CD4-positive, alpha-beta T cell treated with Interleukin-15 for 4 hours (primary cell): Measurements from ENCODE around the gene USP31.
"Not testable (repeated sequence)": the region's sequence is repeated elsewhere in the genome, so short reads cannot be mapped to it uniquely, and the experiment has no call there.

ENCODE experiments used
- DNase-seq: peaks from one replicate; pipeline ENCODE4 v3.0.0-alpha.2; 2020; ENCODE audit warnings: low spot score

USP31 gene

DNA sequence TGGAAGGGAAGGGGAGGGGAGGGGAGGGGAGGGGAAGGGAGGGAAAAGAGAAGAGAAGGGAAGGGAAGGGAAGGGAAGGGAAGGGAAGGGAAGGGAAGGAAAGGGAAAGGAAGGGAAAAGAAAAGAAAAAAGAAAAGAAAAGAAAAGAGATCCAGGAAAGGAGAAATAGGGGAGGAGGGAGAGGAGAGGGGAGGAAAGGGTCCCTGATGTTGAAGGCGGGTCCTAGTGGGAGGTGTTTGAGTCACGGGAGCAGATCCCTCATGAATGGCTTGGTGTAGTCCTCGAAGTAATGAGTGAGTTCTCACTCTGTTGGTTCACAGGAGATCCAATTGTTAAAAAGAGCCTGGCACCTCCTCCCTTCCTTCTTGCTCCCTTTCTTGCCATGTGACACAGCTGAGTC lies 6.9 kb upstream of the USP31 start:
- DNase-seq: no peak

DNA sequence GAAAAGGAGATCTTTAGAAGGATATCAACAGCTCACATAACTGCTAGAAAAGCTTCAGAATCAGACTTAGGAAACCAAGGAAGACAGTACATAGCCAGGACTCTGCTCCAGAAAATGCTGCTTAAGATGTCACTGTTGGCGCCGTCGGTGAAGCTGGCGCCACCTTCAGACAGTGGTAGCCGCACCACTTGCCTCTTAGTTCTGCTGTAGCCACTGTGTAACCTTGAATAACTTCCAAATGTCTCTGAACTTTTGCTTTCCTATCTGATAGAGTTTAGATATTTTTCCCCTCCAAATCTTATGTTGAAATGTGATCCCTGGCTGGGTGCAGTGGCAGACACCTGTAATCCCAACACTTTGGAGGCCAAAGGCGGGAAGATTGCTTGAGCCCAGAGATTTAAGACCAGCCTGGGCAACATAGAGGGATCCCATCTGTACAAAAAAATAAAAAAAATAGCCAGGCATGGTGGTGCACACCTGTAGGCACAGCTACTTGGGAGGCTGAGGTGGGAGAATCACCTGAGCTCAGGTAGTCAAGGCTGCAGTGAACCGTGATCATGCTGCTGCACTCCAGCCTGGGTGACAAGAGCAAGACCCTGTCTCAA lies 6.3 kb upstream of the USP31 start:
- no peak for DNase-seq

DNA sequence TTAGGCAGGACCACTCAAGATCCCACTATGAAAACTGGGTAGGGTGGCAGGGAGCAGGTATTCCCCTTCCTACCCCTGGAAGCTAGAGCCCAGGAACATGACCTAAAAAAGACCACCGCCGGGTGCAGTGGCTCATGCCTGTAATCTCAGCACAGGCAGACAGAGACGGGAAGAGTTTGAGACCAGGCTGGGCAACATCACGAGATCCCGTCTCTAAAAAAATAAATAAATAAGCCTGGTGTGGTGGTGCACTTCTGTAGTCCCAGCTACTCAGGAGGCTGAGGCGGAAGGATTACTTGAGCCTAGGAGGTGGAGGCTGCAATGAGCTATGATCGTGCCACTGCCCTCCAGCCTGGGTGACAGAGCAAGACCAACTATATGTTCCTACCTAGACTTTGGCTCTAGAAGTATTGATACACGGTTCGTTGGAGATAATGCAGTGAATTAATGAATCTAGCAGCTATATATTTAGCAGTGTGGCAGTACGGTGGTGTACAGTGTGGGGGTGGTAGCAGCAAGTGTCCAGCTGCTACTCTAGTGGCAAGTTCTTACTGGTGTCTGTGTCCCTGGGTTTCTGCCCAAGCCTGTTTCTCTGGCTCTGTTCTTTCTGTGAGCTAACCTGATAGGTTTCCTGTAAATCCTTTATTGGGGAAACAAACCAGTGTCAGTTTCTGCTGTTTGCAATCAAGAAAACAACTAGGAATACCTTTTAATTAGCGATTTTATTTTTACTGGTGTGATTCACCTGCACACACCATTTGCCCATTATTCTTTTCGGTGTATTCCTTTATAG lies 3.3 kb upstream of the USP31 start:
- no peak for DNase-seq

DNA sequence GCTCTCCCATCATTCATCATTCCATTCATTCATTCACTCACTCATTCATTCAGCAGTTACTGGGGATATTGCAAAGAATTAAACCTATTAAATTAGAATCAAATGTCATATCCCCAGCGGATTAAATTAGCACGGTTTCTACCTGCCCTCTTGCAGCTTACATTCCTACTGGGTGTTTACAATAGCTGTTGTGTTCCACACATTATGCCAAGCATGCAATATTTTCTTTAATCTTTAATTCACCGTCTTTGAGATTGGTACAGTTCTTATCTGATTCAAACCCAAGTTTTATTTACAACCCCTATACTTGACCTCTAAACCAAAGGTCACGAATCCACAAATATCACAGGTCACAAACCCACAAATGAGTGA lies 727 bp upstream of the USP31 start:
- DNase-seq: no peak

DNA sequence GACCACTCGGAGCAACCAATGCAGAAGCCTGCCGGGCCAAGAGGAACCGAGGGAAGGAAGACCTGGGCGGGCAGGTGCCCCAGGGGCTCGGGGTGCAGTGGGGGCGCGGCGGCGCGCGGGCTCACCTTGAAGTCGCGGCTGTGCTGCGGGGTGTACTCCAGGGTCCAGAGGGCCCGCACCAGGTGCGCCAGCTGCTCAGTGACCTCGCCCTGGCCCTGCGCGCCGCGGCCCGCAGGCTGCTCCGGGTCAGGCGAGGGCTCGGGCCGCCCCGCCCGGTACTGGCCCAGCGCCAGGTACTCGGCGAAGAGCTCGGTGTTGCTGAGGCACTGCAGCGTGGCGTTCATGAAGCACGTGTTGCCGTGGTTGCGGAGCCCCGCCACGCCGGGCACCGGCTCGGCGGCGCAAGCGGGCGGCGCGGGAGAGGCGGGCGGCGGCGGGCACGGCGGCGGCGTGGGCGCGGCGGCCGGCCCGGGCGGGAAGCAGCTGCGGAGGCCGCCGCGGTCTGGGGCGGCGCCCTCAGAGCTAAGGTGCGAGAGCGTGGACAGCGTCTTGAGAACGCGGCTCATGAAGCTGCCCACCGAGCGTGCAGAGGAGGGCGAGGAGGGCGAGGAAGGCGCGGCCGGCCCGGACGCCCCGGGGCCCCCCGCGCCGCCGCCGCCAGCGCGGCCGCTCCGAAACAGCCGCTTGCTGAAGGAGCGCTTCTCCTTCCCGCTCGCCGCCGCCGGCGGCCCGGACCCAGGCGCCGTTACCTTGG lies 562 bp downstream of the USP31 start:
- peak; percentile 43 for DNase-seq

DNA sequence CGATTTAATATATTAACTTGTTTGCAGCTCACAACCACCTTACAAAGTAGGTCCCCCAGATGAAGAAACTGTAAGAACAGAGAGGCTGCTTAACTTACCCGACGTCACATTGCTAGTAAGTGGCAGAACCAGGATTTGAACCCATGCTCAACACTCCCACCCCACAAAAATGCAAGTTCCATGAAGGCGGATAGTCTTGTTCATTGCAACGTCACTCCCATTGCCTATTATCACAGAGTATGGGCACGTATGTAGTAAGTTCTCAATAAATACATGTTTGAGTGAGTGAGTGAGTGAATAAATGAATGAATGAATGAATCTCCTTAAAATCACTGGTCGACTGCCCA lies 1.1 kb downstream of the USP31 start:
- no peak for DNase-seq

DNA sequence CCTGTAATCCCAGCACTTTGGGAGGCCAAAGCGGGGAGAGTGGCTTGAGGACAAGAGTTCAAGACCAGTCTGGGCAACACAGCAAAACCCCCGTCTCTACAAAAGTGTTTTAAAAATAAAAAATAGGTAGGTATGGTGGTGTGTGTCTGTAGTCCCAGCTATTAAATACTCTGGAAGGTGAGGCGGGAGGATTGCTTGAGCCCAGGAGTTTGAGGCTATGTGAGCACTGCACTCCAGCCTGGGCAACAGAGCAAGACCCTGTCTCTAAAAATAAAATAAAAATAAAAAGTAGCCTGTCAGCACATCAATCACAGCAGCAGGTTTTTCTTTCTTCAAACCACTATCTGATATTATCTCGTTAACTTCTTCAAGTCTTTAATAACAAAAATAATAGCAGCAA lies 1.6 kb downstream of the USP31 start:
- DNase-seq: no peak

DNA sequence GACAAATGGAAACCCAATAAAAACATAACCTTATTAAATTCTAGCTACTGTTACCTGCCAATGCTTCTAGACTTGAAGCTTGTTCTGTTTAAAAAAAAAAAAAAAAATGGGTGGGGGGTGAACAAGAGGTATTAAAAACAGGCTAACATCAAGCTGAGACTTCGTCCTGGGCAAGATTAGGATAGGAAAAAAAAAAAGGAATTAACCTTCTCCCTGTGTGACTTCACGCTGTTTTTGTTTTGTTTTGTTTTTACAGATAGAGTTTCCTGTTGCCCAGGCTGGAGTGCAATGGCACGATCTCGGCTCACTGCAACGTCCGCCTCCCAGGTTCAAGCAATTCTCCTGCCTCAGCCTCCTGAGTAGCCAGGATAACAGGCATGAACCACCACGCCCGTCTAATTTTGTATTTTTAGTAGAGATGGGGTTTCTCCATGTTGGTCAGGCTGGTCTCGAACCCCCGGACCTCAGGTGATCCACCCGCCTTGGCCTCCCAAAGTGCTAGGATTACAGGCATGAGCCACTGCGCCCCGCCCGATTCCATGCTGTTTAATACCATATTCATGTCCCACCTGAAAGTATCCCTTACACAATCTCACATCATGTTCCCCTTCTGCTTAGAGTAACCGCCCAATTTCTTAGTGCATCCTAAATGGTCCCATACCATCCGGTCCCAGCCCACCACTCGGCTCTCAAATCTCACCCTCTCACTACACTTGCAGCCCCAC lies 2.2 kb downstream of the USP31 start:
- DNase-seq: no peak

DNA sequence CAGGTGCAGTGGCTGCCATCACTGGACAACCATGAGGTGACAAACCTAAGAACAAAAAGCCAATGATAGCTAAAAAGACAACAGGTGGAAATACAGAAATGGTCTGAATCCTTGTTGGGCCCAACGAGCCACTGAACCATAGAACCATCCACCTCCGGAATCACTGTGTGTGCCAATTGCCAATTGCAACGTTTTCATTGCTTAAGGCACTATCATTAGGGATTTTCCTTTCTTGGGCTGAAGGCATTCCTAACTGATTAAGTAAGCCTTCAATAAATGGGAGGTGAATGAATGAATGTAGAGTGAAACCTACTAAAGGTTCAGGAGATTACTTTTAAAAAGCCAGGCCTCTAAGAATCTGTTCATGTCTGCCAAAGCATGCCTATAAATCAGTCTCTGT lies 3.6 kb downstream of the USP31 start:
- no peak for DNase-seq

DNA sequence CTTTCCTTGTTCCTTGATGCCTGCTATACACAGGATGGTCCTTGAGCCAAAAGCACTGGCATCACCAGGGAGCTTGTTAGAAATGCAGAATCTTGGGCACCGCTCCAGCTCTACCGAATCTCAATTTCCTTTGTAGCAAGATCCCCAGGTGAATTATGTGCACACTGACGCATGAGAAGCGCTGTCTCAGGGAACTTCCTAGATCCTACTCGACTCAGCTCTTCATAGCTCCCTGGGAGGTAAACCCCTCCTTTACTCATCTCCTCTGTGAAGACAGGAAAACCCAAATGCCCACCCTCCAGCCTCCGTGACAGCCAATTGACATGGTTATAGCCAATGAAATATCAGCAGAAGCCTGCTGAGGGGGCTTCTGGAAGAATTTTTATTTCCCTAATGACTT lies 4.1 kb downstream of the USP31 start:
- DNase-seq: no peak

DNA sequence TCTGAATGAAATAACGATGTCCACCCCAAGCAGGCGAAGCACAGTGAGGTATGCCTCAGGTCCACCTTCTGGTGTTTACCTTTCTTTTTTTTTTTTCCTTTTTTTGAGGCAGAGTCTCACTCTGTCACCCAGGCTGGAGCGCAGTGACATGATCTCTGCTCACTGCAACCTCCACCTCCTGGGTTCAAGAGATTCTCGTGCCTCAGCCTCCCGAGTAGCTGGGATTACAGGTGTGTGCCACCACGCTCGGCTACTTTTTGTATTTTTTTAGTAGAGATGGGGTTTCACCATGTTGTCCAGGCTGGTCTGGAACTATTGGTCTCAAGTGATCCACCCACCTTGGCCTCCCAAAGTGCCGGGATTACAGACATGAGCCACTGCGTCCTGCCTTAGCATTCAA lies 4.9 kb downstream of the USP31 start:
- not testable (repeated sequence) for DNase-seq

DNA sequence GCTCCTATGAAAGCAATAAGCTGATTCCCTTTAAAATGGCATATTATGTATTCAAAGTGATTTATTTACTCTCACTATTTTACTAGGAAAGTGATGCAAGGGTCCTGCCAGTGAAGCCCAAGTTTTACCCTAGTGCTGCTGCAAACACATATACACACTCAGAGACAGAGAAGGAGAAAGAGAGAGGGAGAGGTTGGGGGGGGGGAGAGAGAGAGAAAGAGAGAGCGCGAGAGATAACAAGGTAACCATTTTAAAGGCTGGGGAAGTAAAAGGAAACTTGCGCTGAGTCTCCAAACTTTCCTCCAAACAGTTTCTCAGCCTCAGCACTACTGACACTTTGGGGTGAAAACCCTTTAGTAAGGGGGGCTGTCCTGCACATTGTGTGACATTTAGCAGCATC lies 5.9 kb downstream of the USP31 start:
- DNase-seq: no peak

DNA sequence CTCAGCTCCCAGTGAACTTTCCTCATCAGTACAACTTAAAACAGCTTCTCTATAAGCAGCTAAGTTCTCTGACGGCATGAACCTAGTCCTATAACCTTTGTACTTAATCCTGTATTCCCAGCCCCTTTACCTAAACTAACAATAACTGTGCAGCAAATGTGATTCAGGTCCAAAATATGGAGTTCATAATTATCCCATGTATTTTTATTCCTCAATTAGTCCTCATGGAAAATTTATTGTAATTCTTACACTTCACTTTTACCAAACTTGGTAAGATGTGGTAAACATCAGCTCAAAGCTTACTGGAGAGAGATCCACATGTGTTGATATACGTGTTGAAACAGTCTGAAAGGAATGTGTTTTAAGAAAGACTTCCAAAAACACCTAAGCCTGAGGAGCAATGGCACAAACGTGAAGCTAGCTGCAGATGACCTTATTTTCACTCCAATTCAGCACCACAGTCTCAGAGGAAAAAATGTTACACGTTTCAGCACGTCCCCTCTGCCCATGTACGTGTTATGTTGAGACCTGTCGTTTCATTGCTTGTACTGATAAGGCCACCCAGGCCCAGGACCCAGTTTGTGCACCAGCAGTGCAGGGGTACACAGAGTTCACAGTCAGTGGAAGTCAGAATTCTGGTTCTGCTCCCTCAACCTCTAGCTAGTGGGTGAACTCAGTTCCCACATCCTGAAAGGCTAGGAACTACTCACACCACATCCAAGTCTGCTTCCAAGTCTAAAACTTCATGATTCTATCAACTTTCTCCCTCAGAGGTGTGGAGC lies 7.1 kb downstream of the USP31 start:
- DNase-seq: no peak

DNA sequence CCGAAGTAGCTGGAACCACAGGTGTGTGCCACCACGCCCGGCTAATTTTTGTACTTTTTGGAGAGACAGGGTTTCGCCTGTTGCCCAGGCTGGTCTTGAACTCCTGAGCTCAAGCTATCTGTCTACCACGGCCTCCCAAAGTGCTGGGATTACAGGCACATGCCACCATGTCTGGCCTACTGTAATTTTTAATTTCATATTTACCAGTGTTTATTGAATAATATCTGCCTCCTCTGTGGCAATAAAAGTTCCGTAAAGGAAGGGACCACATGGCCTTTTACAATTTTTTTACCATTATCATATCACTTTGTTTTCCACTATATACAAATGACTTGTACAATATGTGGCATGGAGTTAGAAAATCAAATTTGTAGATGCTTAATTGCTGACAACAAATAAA lies 7.8 kb downstream of the USP31 start:
- DNase-seq: no peak

DNA sequence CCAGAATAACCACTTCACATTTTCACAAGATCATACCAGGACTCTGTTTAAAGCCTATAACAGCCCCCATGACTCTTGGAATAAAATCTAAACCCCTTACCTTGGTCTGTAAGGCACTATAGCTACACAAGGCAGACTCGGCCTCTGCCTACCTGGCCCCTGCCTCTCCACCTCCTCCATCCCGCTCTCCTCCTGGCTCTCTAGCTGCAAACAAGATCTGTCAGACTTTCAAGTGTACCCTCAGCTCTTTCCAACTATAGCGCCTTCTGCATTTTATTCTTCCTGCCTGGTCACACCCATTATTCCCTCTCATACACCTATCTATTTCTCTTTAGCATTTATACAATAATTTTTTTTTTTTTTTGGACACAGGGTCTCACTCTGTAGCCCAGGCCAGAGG lies 8.2 kb downstream of the USP31 start:
- no peak for DNase-seq

DNA sequence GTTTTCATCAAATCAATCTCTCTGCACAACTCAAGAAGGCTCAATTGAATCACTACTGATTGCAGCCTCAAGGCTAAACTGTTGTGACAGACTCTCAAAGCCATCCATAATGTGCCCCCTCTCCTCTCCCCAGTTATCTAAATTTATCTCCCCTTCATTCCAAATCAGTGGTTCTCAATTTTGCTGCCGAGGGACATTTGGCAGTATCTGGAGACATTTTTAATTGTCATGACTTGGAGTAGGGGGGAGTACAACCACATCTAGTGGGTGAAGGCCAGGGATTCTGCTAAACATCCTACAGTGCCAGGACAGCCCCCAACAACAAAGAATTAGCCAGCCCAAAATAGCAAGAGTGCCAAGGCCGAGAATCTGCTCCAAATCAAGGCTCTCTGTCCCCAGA lies 9.1 kb downstream of the USP31 start:
- no peak for DNase-seq

DNA sequence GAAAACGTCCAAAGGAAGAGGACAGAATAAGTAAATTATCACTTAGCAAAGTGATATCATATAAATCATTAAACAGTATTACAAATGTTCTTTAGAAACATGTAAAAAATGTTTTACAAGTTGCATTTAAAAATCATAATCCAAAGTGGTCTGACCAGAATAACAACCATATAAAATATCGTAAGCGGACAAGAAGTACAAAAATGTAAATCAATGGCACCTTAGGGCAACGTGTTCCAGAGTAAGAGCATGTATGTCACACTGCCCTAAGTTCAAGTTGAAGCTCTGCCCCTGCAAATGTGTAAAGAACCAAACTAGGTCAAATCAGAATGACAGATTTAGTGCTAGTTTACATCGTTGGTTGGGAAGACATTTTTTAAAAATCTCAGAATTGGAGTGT lies 11.4 kb downstream of the USP31 start:
- no peak for DNase-seq

DNA sequence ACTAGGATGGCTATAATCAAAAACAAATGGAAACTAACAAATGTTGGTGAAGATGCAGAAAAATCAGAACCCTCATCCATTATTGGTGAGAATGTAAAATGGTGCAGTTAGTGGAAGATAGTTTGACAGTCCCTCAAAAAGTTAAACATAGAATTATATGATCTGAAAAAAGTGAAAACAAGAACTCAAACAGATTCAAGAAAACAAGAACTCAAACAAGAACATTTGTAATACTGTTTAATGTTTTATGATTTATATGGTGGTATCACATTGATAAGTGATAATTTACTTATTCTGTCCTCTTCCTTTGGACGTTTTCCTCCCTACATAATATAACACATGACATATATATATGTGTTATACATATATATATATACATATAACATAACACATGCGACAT lies 12.0 kb downstream of the USP31 start:
- DNase-seq: no peak

DNA sequence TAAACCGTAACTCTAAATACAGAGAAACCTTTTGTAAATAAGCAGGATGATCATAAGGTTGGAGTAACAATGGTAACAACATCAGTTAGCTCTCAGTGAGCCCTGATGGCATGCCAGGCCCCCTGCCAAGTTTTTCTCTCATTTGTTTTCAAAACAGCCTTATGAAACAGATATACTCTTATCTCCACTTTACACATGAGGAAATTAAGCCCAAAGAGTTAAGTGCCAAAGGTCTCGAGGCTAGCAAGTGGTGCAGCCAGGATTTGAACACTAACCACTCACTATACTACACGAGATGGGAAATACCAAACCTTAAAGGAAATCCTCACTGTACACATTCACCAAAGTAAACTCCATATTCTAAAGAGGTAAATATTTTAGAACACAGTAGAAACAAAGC lies 15.0 kb downstream of the USP31 start:
- no peak for DNase-seq

DNA sequence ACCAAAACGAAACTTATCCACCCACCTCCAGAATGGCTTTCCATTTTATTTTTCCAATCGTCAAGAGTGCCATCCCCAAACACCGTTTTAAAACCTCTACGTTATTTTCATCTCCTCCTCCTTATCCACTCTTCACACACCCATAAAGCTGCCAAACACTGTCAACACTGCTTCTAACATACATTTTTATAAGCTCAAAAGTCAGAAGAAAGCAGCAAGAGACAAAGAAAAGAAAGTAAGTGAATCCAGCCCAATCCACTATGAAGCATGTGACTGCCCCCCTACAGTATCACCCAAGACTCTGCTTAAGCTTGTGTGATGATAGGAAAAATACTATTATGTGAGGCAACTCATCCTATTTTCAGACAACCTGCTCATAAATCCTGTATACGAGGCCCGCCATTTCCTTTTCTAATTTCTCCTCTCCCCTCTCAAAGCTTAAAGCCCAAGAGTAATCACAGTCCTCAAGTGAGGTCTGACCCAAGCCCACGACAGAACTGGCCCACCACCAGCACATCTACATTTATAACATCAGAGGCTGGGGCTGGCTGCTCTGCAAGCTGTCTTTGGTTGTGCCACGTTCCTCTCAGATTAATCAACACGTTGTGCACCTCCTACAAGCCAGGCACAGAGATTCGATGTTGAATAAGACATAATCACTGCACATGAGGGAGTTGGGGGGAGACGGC lies 16.3 kb downstream of the USP31 start:
- no peak for DNase-seq

DNA sequence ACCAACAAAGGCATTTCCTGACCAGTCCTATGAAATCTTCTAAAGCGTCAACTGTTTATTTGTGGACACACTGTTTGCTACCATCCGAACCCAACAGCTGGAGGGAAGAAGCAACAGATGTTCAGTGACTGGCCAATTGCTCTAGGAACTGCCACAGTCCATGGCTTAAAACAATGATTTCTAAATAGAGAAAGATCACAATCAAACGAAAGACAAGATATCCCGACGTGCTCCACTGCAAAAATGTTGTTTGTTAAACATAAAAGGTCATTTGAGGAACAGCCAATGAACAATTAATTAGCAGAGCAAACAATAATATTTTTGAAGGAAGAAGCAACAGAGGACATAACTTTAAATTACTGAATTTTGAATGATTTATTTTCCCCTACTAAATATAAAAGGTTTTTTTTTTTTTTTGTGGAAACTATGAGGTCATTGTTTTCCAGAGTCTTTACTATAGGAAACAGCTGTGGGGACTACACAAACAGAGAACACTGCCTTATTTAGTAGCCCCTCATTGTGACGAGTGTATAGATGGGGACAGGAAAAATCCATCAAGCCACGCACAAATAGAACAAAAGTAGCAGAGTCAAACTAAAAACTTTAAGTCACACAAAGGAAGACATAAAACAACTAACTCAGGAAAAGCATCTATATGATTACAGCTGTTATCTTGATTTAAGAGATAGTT lies 17.2 kb downstream of the USP31 start:
- no peak for DNase-seq
